IPS-NIHi7 (cell line): Measurements from ENCODE around the gene TLR2.

Source experiments
- DNase-seq: peaks from one replicate; pipeline ENCODE4 v3.0.0; 2012; ENCODE audit warnings: mixed read lengths; ENCODE audit errors: extremely low spot score

TLR2 gene

GRCh38 chr4:153729895-153730294, 45.8 kb downstream of the TLR2 start:
- DNase-seq: no peak

GRCh38 chr4:153731239-153731638, 47.2 kb downstream of the TLR2 start:
- no peak for DNase-seq

- no peak for DNase-seq
Observed at GRCh38 chr4:153733751-153734448, 49.8 kb downstream of the TLR2 start.

GRCh38 chr4:153735906-153736461, 51.9 kb downstream of the TLR2 start:
- DNase-seq: no peak

- no peak for DNase-seq
Observed at GRCh38 chr4:153741541-153741940, 57.5 kb downstream of the TLR2 start.

- DNase-seq: no peak
Observed at GRCh38 chr4:153745651-153746050, 61.6 kb downstream of the TLR2 start.

- no peak for DNase-seq
Observed at GRCh38 chr4:153747406-153747955, 63.4 kb downstream of the TLR2 start.

GRCh38 chr4:153748378-153748777, 64.3 kb downstream of the TLR2 start:
- DNase-seq: peak; percentile 28

- DNase-seq: peak; percentile 83
Observed at GRCh38 chr4:153750197-153750817, 66.2 kb downstream of the TLR2 start.

- DNase-seq: no peak
Observed at GRCh38 chr4:153755186-153755585, 71.1 kb downstream of the TLR2 start.
